NCI-H774 (cell line): Measurements from ENCODE around the gene RAI2.

ENCODE experiments used
- DNase-seq: peaks from one replicate; lab custom pipeline; 2025; lab: John Stamatoyannopoulos, UW

The RAI2 gene

DNA sequence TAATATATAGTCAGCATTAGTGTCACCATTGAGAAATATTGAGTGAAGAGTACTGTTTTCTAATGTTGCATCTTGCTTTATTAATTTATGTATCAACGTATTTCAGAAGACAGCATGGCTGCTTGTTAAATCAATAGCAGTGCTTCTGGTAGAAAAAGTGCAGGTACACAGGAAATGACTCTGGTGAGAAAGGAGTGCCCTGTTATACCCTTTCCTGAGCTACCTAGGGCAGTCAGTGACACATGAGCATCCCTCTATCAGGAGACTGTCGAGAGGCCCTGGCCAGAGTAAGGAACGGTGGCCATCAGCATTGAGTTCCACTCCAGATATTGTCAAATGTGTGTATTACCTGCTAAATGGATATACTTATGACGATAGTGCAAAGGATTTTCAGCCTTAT is 81.7 kb downstream of the RAI2 start:
- DNase-seq: no peak

DNA sequence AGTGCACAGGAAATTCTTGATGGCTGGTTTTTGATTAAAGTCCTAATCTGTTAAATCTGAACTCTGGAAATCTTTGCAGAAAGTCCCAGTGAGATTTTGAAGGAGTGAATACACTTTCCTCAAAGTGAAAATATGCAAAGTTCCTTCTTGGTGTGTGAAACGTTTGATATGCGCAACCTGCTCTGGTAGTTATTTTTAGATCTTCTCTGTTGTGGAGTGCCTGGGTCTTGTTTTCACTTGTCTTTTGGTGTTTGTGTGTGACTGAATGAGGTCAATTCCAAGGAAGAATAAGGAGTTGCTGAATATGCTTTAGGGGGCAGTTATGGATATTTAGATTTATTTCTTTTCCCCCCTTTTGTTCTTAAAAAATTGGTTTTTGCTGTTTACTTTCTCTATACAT is 82.1 kb downstream of the RAI2 start:
- DNase-seq: no peak

DNA sequence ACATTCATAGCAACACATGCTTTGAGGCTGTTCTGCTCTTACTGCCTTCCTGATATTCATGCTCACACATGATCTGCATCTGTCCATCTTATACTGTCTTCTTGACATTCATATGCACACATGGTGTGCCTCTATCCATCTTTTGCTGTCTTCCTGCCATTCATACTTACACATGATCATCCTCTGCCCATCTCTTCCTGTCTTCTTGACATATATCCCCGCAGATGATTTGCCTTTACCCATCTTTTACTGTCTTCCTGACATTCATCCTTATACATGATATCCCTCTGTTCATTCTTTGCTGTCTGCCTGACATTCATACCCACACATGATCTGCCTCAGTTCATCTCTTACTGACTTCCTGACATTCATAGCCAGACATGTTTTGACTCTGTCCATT is 87.0 kb downstream of the RAI2 start:
- DNase-seq: no peak

DNA sequence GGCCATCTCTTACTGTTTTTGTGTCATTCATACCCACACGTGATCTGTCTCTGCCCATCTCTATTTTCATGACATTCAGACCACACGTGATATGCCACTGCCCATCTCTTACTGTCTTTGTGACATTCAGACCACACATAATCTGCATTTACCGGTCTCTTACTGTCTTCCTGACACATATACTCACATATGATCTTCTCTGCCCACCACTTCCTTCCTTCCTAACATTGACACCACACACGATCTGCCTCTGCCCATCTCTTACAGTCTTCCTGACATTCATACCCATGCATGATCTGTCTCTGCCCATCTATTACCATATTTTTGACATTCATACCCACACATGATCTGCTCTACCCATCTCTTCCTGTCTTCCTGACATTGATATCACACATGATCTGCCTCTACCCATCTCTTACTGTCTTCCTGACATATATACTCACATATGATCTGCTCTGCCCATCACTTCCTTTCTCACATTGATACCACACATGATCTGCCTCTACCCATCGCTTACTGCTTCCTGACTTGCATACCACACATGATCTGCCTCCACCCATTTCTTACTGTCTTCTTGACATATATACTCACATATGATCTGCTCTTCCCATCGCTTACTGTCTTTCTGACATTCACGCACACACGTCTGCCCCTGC is 87.7 kb downstream of the RAI2 start:
- DNase-seq: no peak

DNA sequence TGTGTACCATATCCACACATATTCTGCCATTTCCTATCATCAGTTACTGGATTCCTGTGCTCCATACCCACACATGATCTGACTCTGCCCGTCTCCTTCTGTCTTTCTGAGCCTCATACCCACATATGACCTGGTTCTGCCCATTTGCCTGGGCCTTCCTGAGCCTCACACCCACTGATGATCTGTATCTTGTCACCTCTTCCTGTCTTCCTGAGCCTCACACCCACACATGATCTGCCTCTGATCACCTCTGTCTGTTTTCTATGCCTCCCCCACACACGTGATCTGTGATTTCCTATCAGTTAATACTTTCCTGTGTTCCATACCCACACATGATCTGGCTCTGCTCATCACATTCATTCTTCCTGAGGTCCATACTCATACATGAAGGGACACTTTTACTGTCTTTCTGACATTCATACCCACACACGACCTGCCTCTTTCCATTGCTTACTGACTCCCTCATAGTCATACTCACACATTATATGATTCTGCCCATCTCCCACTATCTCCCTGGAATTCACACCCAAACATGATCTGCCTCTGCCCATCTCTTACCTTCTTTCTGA is 91.3 kb downstream of the RAI2 start:
- no peak for DNase-seq

DNA sequence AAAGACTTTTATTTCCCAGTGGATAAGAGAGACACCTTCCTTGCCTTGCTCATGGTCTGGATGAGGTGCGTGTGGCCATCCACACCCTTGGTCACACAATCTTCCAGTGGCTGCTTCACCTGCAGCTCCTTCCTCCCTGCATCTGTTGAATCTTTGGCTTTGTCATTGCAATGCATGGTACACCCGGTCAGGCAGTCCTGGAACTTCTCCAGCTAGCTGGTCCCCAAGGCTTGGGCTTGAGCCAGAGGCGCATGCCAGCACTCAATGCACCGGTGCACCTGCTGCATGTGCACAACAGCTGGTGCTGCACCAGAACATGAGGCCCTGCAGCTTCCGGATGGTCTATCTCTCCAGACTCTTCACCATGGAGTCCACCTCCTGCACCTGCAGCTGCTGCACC is 92.1 kb downstream of the RAI2 start:
- no peak for DNase-seq

DNA sequence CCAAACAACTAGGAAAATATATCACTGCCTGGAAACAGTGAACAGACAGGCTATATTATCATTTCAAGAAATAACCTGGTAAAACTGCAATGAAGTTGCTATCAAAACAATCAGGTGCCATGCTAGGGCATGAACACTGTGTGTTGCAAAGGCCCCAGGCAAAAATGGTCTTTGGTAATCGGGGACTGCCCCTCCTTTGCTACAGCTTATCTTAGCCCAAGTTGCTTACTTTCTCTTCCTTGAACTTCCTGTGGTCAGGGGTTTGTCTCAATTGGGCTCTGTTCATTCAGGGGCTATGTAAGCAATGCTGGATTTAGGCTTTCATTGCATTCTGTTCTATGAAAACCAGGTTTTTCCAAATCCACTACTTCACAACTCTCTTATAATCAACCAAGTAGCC is 93.4 kb downstream of the RAI2 start:
- DNase-seq: no peak

DNA sequence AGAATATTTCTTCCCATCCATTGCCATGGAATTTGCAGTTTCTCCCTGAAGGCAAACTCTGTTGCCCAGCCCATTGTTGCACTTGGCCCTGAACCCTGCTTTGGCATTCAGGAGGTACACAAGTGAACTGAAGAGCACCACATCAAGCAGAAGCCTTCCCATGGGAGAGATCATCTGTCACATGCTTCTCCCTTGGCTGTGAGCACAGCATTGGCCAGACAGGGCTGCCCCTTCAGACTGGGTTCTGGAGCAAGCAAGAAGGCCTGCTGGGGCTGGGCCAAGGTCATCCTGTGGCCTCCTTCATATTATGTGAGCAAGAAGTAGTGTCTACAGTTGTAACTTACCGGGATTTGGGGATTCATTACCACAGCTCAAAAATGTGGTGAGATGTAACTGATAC is 101.1 kb downstream of the RAI2 start:
- DNase-seq: no peak

DNA sequence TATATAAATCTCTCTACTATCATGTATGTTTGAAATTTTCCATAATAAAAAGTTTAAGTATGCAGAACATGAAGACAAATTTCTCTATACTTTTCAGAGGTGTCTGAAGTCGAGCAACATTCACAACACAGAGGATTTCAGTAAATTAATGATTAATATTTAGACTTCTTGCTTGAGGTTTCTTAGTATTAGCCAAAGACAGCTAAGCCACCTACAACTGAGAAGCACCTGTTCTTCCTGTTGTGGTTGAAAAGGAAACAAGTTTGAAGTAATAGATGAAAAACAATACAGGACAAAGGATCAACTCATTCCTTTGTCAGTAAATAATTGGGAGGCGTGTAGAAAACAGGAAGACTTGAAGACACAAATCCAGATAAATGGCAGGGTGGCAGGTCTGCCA is 102.7 kb downstream of the RAI2 start:
- no peak for DNase-seq

DNA sequence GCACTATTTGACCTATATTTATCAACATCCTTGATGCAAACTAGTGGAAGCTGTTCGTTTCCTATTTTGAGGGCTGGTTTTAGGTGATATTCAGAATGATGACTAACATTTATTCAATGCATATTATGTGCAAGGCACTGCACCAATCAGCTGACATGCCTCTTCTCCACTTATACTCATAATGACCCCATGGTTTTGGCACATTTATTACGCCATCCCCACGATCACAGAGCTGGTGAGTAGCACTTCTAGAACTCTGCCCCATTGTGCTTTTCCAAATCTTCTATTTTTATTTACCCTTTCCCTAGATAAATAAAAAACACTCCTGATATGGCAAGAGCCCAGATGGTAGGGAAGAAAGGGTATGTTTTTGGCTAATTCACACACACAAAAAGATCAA is 110.7 kb downstream of the RAI2 start:
- DNase-seq: no peak
